HG03025 (cell line): ENCODE measurements around the gene ZNF200.
"Not testable (repeated sequence)": the region's sequence is repeated elsewhere in the genome, so short reads cannot be mapped to it uniquely, and the experiment has no call there.

Experiments used
- ATAC-seq: cut with Tn5 transposase; IDR thresholded peaks from one replicate; pipeline ENCODE4 v1.9.1; 2021; ENCODE audit warnings: mild to moderate bottlenecking, moderate library complexity; ENCODE audit not compliant: unreplicated experiment, low FRiP score

ZNF200 gene

DNA sequence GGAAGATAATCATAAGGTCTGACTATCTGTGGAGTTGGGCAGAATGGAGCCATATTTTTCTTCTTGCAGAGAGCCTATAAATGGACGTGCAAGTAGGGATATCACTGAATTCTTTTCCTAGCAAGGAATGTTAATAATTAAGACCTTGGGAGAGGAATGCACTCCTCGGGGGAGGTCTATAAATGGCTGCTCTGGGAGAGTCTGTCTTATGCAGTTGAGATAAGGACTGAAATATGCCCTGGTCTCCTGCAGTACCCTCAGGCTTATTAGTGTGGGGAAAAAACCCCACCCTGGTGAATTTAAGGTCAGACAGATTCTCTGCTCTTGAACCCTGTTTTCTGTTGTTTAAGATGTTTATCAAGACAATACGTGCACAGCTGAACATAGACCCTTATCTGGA lies 29.0 kb downstream of the ZNF200 start:
- ATAC-seq = not testable (repeated sequence)

DNA sequence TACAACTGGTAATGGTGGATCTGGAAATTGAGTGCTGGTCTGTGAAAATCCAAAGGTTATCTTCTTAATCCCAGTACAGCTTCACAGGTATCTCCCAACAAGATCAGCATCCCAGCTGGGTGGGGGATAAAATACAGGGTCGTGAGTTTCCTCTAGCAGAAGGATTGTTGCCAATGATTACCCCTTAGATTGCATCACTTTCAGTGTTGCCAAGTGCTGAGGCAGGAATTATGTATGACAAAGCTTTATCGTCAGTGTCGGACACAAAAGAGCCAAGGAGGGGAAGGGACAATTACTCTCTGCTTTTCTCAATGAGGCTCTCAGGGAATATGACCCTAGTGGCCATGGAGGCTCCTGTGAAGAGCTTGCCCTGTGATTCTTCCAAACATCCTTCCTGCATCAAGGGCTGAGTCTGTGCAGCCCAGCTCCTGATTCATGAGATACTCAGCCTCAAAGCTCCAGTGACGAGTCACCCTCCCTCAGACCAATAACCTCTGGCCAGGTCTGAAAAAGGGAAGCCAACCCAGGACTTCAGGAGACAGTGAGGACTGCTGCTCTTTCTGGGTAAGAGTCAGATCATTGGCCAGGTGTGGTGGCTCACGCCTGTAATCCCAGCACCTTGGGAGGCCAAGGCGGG lies 31.9 kb downstream of the ZNF200 start:
- no peak for ATAC-seq

DNA sequence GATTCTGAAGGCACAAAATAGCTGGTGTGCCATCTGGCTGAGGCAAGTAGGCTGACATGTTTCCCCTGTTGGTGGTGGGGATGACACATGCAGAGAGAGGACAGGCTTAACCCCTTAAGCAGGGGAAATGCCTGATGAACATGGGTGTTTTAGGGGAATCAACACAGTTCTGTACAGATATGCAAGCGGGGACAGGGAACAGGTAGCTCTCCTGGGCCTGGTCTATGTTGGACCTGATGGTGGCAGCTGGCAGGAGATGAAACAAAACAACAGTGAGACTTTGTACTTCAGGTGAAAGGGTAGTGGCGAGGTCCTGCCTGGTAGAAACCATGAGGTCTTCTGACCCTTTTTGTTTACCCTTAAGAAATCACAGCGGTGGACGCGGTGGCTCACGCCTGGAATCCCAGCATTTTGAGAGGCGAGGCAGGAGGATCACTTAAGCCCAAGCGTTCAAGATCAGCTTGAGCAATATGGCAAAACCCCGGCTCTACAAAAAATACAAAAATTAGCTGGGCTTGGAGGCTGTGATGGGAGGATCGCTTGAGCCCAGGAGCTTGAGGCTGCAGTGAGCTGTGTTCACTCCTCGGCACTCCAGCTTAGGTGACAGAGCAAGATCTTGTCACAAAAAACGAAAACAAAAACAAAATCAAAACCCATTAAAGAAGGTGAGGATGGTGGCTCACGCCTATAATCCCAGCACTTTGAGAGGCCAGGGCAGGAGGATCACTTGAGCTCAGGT lies 36.5 kb downstream of the ZNF200 start:
- ATAC-seq = no peak

DNA sequence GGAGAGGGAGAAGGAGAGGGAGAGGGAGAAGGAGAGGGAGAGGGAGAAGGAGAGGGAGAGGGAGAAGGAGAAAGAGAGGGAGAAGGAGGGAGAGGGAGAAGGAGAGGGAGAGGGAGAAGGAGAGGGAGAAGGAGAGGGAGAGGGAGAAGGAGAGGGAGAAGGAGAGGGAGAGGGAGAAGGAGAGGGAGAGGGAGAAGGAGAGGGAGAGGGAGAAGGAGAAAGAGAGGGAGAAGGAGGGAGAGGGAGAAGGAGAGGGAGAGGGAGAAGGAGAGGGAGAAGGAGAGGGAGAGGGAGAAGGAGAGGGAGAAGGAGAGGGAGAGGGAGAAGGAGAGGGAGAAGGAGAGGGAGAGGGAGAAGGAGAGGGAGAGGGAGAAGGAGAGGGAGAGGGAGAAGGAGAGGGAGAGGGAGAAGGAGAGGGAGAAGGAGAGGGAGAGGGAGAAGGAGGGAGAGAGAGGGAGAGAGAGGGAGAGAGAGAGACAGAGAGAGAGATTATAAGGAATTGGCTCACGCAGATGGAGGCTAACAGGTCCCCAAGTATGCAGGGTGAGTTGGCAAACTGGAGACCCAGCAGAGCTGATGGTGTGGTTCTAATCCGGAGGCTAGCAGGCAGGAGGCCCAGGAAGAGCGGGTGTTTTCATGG lies 37.1 kb downstream of the ZNF200 start:
- not testable (repeated sequence) for ATAC-seq

DNA sequence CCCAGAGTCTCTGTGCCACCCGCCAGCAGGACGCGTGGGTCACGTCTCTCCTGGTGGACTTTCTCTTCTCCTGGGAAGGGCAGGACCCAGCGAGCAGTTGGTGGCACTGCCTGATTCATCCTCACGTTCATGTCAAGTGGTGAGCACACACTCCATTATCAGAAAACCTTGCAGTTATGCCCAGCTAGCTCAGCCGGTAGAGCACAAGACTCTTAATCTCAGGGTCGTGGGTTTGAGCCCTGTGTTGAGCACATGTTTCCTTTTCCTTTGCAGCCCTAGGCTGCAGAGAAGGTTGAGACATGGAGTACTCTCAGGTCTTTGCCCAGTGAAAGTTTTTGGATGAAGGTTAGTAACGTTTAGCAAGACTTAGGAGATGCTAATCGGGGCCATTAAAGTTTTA lies 39.0 kb downstream of the ZNF200 start:
- no peak for ATAC-seq

DNA sequence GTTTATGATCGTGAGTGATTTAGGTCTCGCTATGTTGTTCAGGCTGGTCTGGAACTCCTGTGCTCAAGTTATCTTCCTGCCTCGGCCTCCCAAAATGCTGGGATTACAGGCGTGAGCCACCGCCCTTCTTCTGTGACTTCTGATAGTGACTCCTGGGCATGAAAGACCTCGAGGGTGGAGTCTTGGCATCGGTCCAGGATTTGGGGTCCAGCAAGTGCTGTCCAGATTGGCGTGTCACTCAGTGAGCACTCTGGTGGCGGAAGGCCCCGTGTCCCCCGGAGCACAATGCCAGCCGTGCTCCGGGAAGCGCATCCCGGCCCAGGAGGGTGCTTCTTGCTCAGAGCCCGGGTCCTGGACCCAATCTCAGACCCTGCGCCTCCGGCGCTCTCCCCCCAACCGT lies 40.2 kb downstream of the ZNF200 start:
- no peak for ATAC-seq

DNA sequence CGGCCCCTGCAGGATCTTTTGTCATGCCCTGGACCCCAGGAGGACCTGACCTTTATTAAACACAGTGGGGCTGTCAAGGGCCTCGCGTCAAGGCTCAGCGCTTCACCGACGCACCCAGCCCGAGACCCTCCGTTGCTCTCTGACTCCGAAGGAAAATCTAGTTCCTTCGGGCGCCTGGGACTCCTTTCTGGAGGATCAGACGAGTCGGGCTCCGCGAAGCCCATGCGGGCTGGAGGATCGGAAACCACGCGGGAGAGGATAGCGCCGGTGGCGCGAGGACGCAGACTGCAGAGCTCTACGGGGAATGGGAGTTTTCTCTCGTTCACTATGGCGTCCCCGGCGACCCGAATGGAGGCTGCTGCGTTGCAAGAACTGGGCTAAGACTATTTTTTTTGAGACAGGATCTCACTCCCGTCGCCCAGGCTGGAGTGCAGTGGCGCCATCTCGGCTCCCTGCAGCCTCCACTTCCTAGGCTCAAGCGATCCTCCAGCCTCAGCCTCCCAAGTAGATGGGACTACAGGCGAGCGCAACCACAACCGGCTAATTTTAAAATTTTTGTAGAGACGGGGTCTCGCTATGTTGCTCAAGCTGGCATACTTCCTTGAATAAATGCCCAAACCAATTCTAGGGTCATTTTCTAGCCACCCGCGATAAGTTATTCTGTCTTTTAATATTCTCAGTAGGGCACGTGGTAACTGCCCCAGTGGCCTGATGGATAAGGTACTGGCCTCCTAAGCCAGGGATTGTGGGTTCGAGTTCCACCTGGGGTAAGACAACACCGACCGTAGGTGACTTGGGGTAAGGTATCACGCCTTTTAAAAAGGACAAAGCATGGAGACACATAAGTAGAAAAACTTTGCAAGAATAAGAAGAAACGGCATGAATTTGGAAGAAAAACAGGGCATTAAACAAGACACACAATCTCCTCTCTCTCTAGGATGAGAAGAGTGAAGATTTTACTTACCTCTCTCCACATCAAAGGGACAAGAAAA lies 41.4 kb downstream of the ZNF200 start:
- ATAC-seq = no peak

DNA sequence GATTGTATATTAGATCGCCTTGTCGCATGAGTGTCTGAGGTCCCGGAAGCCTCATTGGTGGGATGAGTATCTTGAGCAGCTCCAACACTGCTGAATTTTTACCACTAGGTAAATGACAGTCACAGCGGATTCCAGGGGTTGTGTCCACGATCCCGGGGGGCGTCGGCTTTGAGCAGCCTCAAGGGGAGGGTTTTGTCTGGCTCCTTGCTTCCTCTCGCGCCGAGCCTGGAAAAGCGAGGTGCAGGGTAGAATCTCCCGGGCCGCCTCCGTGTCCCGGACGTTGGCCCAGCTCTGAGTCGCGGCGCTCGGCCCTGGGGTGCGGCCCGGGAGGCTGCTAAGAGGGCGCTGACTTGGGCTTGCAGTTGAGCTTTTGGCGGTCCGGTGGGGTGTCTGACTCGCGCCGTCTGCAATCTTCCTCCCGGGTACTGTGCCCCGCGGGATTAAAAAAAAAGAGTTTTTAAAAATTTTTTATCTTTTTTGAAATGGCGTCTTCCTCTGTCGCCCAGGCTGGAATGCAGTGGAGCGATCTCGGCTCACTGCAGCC lies 42.4 kb downstream of the ZNF200 start:
- ATAC-seq = no peak

DNA sequence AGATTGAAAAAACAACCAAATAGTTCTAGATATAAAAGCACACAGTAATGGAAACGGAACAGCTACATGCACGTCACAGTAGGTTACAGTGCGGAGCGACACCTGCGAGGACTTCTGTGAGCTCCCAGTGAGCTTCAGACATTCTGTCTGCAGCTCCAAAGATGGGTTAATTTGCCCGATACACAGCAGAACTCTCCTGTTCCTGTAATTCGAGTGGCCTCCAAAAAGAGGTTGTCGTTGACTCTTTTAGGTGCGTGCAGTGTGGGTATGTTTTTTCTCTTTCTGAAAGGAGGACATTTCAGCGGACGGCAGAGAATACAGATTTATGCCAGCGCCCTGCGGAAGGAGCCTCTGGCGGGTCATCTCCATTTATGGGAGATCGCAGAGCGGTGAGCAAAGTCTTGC lies 44.0 kb downstream of the ZNF200 start:
- ATAC-seq = no peak

DNA sequence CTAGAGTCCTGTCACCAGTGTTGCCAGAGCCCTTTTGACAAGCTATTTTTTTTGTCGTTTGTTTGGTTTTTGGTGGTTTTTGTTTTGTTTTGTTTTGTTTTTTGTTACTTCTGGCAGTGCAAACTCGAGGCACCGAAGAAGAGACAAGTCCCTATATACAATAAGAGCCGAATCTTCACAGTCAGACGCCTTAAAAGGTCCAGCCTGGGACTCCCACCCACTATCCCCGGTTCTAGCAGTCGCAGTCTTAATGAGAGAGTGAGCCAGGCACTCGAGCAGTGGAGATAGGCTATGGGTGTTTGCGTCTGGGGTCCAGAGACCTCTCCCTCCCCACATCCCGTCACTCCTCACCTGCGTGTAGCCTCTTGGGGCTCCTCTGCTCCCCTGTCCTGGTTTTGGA lies 45.1 kb downstream of the ZNF200 start:
- no peak for ATAC-seq

DNA sequence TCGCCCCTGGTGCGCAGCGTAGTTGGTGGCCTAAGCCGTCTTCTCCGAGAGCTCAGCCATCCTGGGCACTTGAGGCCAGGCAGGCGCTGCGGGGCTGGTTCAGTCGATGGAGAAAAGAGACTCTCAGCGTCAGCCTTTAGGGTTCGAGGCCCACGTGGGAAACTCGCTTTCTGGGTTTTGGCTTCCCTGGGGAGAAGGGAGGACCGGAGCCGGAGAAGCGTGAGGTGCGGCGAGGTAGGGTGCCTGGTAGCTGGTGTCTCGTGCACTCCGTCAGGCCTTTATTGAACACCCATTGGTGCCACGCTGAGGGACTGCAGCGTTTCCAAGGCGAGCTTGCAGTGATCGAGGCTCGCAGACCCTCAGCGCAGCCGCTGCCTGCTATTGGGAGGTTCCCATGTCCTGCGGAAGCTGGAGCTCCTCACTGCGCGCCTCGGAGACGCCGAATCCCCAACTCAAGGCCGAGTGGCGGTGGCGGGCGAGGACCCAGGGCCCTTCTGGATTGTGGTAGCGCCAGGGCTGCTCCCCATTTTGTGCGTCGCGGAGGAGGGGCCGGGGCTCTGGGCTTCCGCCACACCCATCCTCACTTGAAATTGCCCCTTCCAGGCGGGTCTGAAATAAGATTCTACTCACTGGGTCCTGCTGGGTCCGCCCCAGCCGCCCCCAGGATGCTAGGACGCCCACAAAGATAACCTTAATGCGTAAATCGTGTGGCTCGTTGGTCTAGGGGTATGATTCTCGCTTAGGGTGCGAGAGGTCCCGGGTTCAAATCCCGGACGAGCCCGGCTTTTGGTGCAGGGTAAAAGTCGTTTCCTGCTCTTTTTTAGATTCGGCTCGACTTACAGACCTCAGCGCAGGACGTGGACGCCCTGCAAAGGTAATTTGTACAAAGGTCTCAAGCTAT lies 45.8 kb downstream of the ZNF200 start:
- no peak for ATAC-seq

DNA sequence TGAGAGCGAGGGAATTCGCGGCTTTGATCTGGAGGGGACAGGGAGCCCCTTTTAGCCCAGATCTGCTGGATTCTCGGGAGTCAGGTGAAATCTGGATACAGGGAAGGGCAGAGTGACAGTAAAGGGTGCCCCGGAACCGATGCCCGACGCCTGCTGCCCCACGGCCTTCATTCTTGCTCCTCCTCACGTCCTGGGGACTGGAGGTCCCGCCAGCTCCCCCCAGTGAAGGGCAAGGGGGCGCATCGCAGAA lies 46.4 kb downstream of the ZNF200 start:
- ATAC-seq = no peak

DNA sequence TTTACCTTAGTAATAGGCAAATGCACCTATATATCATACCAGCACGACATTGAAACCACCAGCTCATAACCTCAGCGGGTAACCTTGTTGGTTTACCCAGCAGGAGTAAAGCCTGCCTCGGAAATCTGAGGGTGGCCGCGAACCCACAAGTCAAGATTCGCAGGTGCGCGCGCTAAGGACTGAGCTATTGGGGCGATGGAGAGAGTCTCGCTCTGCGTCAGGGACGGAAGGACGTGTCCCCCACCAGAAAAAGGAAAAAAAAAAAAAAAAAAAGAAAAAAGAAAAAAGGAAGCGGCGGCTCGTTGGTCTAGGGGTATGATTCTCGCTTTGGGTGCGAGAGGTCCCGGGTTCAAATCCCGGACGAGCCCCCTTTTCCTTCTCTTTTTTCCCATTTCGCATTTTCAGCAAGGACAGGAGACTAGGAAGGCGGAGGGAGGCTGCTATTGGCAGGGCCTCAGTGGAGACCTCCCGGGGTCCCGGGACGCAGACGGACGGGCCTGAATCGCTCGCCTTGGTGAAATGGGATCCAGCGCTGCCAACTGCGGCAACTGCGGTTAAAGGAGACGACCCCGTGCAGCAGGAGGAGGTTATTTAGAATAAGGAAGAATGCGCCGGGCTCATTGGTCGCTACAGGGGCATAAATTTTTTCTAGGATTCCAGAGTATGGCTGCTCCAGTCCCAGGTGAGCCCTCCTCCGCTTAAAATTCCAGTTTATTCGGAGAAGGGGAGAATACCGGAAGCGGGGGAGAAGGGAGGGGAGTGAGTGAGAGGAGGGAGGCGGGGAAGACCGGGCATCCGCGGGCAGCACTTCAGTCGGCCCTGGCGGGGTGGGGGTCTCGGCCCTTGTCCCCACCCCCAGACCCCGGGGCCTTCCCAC lies 46.9 kb downstream of the ZNF200 start, which contains the start of gene OR1F1:
Gene OR1F1, plus strand, starts transcription at position 407 of the 877 bp plus-strand sequence.
- no peak for ATAC-seq

DNA sequence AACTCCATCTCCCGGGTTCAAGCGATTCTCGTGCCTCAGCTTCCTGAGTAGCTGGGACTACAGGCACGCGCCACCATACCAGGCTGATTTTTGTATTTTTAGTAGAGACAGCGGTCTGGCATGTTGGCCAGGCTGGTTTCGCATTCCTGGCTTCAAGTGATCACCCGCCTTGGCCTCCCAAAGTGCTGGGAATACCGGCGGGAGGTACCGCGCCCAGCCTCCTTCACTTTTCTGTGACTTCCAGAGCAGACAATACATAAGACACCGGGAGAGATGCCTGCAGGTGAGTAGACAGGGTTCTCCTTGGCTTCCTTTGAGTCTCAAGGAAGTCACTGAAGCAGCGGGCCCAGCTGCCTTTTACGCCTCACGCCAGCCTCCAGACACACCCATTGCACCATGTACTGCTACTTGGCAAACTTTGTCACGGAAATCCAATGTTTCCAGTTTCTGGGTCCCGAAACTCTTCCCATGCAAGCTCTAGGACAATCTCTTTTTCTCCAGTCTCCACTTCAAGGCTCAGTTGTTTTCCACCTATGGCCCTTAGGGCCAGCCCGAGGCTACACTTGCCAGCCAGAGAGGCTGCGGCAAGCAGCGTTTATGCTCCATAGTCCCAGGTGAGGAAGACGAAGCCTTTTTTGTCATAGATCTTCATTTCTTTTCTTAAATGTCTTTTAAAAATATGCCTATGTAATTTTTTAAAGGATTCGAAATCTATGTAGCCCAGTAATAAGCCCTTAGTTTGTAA lies 47.8 kb downstream of the ZNF200 start:
- no peak for ATAC-seq

DNA sequence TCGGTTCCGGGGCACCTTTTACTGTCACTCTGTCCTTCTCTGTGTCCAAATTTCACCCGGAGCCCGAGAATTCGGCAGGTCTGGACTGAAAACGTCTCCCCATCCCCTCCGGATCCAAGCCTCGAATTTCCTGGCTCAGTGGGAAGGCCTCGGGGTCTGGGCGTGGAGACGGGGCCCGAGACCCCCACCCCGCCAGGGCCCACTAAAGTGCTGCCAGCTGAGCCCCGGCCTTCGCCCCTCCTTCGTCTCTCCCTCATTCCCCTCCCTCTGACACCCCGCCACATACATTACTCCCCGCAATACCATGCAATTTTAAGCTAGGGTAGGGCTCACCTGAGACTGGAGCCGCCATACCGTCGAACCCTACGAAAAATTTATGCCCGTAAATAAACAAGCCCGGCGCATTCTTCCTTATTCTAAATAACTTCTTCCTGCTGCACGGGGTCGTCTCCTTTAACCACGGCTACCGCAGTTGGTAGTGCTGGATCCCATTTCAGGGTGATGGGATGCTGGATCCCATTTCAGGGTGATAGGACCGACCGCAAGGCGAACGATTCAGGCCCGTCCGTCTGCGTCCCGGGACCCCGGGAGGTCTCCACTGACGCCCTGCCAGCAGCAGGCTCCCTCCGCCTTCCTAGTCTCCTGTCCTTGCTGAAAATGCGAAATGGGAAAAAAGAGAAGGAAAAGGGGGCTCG lies 51.4 kb downstream of the ZNF200 start:
- no peak for ATAC-seq

DNA sequence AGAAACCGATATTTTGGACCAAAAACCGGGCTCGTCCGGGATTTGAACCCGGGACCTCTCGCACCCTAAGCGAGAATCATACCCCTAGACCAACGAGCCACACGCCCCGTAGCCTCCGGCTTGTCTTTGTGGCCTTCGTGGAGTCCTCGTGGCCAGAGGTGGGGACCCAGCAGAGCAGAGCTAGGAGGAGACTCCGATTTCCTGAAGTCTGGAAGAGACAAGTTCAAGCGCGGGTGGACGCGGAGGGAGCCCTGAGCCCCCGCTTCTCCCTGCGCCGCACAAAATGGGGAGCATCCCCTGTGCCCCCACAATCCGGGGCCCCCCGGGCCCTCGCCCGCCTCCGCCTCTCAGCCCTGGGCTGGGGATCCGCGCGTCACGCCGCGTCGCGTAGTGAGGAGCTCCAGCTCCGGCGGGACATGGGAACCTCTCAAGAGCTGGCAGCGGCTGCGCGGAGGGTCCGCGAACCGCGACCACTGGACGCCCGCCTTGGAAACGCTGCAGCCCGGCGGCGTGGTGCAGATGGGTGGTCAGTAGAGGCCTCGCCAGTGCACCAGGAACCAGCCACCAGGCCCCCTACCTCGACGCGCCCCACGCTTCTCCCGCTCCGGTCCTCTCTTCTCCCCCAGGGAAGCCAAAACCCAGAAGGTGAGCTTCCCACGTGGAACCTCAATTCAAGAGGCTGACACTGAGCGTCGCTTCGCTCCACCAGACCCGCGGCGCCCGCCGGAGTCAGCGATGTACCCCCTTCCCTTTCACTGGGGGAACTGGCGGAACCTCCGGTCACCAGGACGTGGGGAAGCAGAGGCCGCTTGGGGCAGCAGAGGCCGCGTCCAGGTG lies 52.1 kb downstream of the ZNF200 start:
- no peak for ATAC-seq

DNA sequence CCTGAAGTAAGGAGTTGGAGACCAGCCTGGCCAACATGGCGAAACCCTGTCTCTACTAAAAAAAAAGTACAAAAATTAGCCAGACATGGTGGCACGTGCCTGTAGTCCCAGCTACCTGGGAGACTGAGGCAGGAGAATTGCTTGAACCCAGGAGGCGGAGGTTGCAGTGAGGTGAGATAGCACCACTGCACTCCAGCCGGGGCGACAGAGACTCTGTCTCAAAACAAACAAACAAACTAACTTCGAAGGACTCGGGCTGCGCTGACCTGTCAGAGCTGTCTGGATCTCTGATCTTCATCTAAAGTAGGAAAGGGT lies 52.7 kb downstream of the ZNF200 start:
- ATAC-seq = not testable (repeated sequence)
